PFSK-1 (cell line): ENCODE measurements around the gene NUDT6.

ENCODE experiments used
- SIN3A ChIP-seq: IDR thresholded peaks from 2 replicates; pipeline ENCODE4 v1.6.1; 2012; ENCODE audit warnings: mild to moderate bottlenecking, low read length, moderate library complexity, borderline replicate concordance; ENCODE audit not compliant: insufficient read depth
- TF ChIP-seq, protein P1 (sequence below), 2 experiments: IDR thresholded peaks; 2 replicates each; pipeline versions ENCODE4 v1.6.1 to v1.8.0; 2011 to 2012; ENCODE audit warnings: low read depth in 2 of 2, low read length in 2 of 2, control low read depth in 1 of 2, inconsistent platforms in 1 of 2, mild to moderate bottlenecking in 1 of 2, moderate library complexity in 1 of 2; ENCODE audit not compliant: insufficient read depth in 1 of 2

GRCh38 chr4:122901247-122902010 is 21.0 kb downstream of the NUDT6 start:
- TF ChIP-seq, protein P1, sequence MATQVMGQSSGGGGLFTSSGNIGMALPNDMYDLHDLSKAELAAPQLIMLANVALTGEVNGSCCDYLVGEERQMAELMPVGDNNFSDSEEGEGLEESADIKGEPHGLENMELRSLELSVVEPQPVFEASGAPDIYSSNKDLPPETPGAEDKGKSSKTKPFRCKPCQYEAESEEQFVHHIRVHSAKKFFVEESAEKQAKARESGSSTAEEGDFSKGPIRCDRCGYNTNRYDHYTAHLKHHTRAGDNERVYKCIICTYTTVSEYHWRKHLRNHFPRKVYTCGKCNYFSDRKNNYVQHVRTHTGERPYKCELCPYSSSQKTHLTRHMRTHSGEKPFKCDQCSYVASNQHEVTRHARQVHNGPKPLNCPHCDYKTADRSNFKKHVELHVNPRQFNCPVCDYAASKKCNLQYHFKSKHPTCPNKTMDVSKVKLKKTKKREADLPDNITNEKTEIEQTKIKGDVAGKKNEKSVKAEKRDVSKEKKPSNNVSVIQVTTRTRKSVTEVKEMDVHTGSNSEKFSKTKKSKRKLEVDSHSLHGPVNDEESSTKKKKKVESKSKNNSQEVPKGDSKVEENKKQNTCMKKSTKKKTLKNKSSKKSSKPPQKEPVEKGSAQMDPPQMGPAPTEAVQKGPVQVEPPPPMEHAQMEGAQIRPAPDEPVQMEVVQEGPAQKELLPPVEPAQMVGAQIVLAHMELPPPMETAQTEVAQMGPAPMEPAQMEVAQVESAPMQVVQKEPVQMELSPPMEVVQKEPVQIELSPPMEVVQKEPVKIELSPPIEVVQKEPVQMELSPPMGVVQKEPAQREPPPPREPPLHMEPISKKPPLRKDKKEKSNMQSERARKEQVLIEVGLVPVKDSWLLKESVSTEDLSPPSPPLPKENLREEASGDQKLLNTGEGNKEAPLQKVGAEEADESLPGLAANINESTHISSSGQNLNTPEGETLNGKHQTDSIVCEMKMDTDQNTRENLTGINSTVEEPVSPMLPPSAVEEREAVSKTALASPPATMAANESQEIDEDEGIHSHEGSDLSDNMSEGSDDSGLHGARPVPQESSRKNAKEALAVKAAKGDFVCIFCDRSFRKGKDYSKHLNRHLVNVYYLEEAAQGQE (IDR thresholded peaks at IDR 0.05; ENCODE audit: insufficient read depth in 1 of 2, low read depth in 2 of 2, low read length in 2 of 2), result no peak
- no peak for TF ChIP-seq SIN3A
